Tibial nerve (tissue), 4 donors: ENCODE measurements around the gene JADE2. TPM values are rescaled to one million over a fixed set of nuclear protein-coding genes. Genes with fewer than 3 reads are reported as not detected.

ENCODE experiments used
- DNase-seq, 2 donors: peaks; one replicate each; pipeline ENCODE4 v3.0.0-alpha.2; 2019; ENCODE audit warnings: low spot score in 2 of 2
- H3K27ac ChIP-seq, 4 donors: fragments of 200-600 bp; sonication (generic) in 3 of 4; one replicate each; pipeline ENCODE4 v1.5.1; 2017 to 2019; ENCODE audit warnings: mild to moderate bottlenecking in 1 of 4
- H3K27me3 ChIP-seq, 2 donors: fragments of 200-600 bp; sonication (generic) in 1 of 2; one replicate each; pipeline versions ENCODE4 v1.5.1 to v1.6.0; 2017 to 2019
- H3K36me3 ChIP-seq, 3 donors: fragments of 200-600 bp; sonication (generic); one replicate each; pipeline ENCODE4 v1.5.1; 2018 to 2019
- H3K4me1 ChIP-seq, 4 donors: fragments of 200-600 bp; sonication (generic) in 3 of 4; one replicate each; pipeline ENCODE4 v1.5.1; 2017 to 2019
- H3K4me3 ChIP-seq, 4 donors: fragments of 200-600 bp; sonication (generic) in 3 of 4; one replicate each; pipeline ENCODE4 v1.5.1; 2017 to 2019; ENCODE audit warnings: mild to moderate bottlenecking in 1 of 4, moderate library complexity in 1 of 4
- H3K9me3 ChIP-seq, 4 donors: fragments of 200-600 bp; sonication (generic) in 3 of 4; one replicate each; pipeline ENCODE4 v1.5.1; 2017 to 2019
- CTCF ChIP-seq, 5 experiments: fragments of 200-600 bp in 3 of 5; fragments of 450-650 bp in 2 of 5; sonication (generic) in 3 of 5; IDR thresholded peaks; one replicate each; pipeline ENCODE4 v1.5.1; 2016 to 2019; ENCODE audit warnings: antibody characterized with exemption in 5 of 5, mild to moderate bottlenecking in 3 of 5, moderate library complexity in 2 of 5
- EP300 ChIP-seq, 2 donors: sonication (generic); formaldehyde crosslinking; IDR thresholded peaks; one replicate each; pipeline ENCODE4 v1.6.1; 2017; ENCODE audit warnings: antibody characterized with exemption in 2 of 2, mild to moderate bottlenecking in 1 of 2
- POLR2A ChIP-seq, 2 donors: fragments of 450-650 bp; IDR thresholded peaks; one replicate each; pipeline ENCODE4 v1.6.1; 2017; ENCODE audit warnings: antibody characterized with exemption in 2 of 2, mild to moderate bottlenecking in 2 of 2, moderate library complexity in 2 of 2
- WGBS, 2 donors: methylation state at CpG; one replicate each; pipeline ENCODE4 v1.1.5; 2018; 5-methylcytosine and 5-hydroxymethylcytosine counted together
- total RNA-seq, 4 donors: library from RNA; depleted of rRNA; stranded (reverse); fragments of >200 nt; gene quantifications; one replicate each; pipeline ENCODE4 v1.1.0, GENCODE V29; 2016

Gene JADE2
- total RNA-seq, 4 donors from 2014 or later, result 58.8 to 90.6 (median 73.9) TPM

DNA sequence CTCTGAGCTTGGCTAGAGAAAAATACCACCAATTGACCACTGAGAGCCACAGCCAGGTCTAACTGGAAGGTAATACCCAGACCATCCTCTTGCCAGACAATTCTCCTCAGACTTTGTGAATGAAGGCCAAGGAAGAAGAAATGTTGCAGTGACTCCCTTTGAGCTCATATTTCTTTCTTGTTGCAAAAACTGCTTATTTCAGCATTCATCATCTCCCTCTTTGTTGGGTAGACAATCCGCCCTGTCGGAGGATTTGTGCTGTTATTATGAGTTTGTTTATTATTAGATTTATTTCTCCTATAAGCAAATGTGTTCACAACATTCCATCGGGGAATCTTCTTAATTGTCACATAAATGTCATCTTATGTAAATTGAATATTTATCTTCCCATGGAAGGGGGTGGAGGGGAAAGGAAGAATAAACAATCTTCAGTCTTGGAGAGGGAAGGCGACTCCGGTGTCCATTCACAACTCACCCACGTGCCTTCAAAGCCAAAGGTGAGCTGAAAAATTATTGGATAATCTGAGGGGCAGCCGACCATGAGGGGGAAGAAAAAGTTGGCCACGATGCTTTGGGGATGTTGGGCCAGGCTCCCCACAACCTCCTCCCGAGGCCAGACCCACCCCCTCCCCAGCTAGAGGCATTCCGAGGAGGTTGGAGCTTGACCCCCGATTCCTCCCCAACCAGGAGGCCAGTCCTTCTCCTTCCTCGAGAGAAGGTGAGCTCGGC lies 1.8 kb upstream of the JADE2 start:
- H3K4me1 ChIP-seq, result peaks cover 0 to 21% (median 9%) of the 10 kb centered on the region in 4 donors
- DNase-seq, result no peak
- H3K27ac ChIP-seq, result peak overlapping the region; percentile 98 to 100 (median 99)
- no peak for TF ChIP-seq EP300 (IDR thresholded peaks at IDR 0.05)
- no peak for TF ChIP-seq CTCF (IDR thresholded peaks at IDR 0.05)
- no peak for TF ChIP-seq POLR2A (IDR thresholded peaks at IDR 0.05)
- no peaks in the 10 kb centered on the region for H3K36me3 ChIP-seq
- 11 to 15% methylated on average over 13 of the region's 13 CpGs for WGBS, 2 donors
- no peaks in the 10 kb centered on the region for H3K9me3 ChIP-seq
- H3K4me3 ChIP-seq, result peak overlapping the region; percentile 63 to 99 (median 91)
- H3K27me3 ChIP-seq, result no peaks in the 10 kb centered on the region

DNA sequence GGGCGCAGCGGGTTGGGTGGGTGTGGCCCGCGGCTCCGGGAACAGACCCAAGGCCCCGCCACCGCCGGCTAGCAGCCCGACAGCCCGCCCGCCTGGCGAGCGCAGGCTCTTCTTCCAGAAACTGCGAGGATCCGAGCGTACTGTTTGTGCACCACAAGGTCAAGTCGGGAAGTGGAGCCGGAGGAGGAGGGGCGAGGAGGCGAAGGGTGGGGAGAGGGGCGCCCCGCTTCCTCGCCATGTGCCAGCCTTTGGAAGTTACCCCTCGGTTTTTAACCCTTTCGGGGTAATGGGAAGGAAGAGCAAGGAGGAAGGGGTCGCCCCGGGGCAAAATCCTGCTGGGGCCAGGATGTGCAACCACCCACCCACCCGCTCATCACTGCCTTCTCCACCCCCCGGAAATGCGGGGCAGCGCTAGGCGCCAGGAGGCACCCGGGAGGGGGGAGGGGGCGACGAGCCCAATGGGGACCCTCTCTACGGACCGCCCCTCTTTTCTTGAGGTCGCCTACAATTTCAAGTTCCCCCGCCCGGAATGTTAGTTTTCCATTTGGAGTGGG lies 1.1 kb upstream of the JADE2 start:
- peak overlapping the region; percentile 63 to 99 (median 91) for H3K4me3 ChIP-seq
- no peaks in the 10 kb centered on the region for H3K36me3 ChIP-seq
- peak overlapping the region; percentile 98 to 100 (median 99) for H3K27ac ChIP-seq
- DNase-seq, result peak; percentile 78 to 81
- H3K9me3 ChIP-seq, result no peaks in the 10 kb centered on the region
- H3K4me1 ChIP-seq, result peaks cover 0 to 27% (median 14%) of the 10 kb centered on the region in 4 donors
- TF ChIP-seq POLR2A (IDR thresholded peaks at IDR 0.05) (peak; percentile 49 to 76), EP300 (IDR thresholded peaks at IDR 0.05) (peak in 1 of 2 donors; percentile 93), CTCF (IDR thresholded peaks at IDR 0.05) (peak in 1 of 5 experiments; percentile 21)
- no peaks in the 10 kb centered on the region for H3K27me3 ChIP-seq
- 1% methylated on average over 40 of the region's 40 CpGs for WGBS, 2 donors

GRCh38 chr5:134525683-134526482 lies 413 bp downstream of the JADE2 start:
- peak; percentile 55 to 71 for DNase-seq

DNA sequence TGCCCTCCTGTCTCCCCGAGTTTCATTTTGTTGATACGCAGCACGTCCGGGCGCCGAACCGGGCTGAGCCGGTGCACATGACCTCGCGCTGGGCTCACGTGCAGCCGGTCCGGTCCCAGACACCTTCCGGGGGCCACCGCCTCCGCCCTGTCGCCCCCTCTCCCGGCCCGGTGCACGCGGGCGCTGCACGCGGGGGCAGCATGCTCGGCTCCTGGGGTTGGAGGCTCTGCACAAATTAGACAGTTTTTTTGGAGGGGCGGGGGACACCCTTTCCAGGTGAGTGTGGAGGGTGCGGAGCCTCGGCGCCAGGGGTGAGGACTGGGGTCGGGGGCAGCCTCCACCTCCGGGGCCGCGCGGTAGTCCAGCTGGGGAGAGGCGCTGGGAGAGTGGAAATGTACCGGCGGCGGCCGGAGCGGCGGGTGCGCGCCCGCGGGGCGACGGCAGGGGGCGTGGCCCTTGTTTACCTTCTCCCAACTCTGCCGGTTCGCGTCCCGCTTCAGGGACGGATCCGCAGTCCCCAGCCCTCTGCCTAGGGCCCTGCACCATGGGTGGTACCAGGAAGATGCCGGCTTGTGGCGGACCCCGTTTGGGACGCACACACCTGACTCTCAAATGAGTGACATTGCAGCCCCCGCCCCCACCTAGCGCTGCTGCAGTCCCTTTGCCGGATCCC lies 1.1 kb downstream of the JADE2 start:
- peak; percentile 68 to 69 for DNase-seq
- Histone ChIP-seq H3K27me3 (no peaks in the 10 kb centered on the region), H3K4me1 (peaks cover 0 to 49% (median 33%) of the 10 kb centered on the region in 4 donors), H3K27ac (peak overlapping the region; percentile 98 to 100 (median 99)), H3K36me3 (no peaks in the 10 kb centered on the region), H3K4me3 (peak overlapping the region; percentile 63 to 99 (median 91)), H3K9me3 (no peaks in the 10 kb centered on the region)
- TF ChIP-seq POLR2A (IDR thresholded peaks at IDR 0.05) (peak; percentile 12 to 23), CTCF (IDR thresholded peaks at IDR 0.05) (peak; percentile 47 to 72 (median 65)), EP300 (IDR thresholded peaks at IDR 0.05) (peak in 1 of 2 donors; percentile 22)
- 0 to 1% methylated on average over 30 to 44 of the region's 61 CpGs for WGBS, 2 donors

More at GRCh38 chr5:134525683-134526482, 413 bp downstream of the JADE2 start:
- Histone ChIP-seq H3K9me3 (no peaks in the 10 kb centered on the region), H3K27me3 (no peaks in the 10 kb centered on the region), H3K4me3 (peak overlapping the region; percentile 63 to 99 (median 91)), H3K27ac (peak overlapping the region; percentile 98 to 100 (median 99)), H3K4me1 (peaks cover 0 to 42% (median 28%) of the 10 kb centered on the region in 4 donors), H3K36me3 (no peaks in the 10 kb centered on the region)
- WGBS, 2 donors, result 0 to 1% methylated on average over 46 to 62 of the region's 84 CpGs
- TF ChIP-seq POLR2A (IDR thresholded peaks at IDR 0.05) (peak in 1 of 2 donors; percentile 29), CTCF (IDR thresholded peaks at IDR 0.05) (peak in 1 of 5 experiments; percentile 23), EP300 (IDR thresholded peaks at IDR 0.05) (peak in 1 of 2 donors; percentile 77)
